Brain microvascular endothelial cell (primary cell): ENCODE data around the gene NCF4.

Experiments used
- DNase-seq: peaks from one replicate; pipeline ENCODE4 v3.0.0-alpha.2; 2020
- H3K27ac ChIP-seq: fragments of 250-450 bp; sonication (Bioruptor Pico); 2 replicates; pipeline ENCODE4 v1.5.1; 2020; ENCODE audit warnings: mild to moderate bottlenecking, moderate library complexity
- H3K27me3 ChIP-seq: fragments of 250-450 bp; sonication (Bioruptor Pico); replicated peaks from 2 replicates; pipeline ENCODE4 v1.5.1; 2020; ENCODE audit warnings: mild to moderate bottlenecking
- H3K36me3 ChIP-seq: fragments of 250-450 bp; sonication (Bioruptor Pico); replicated peaks from 2 replicates; pipeline ENCODE4 v1.5.1; 2020; ENCODE audit warnings: mild to moderate bottlenecking
- H3K4me3 ChIP-seq: 2 replicates; pipeline ENCODE4 v1.5.1; 2011; ENCODE audit warnings: low read depth, mild to moderate bottlenecking, control low read depth, low read length, moderate library complexity
- in situ Hi-C: cut with HindIII; loops from 2 replicates; pipeline ENCODE4 v1.10.0; 2017; ENCODE audit warnings: low sequenced_read_pairs, low pct_ligation_motif_present
- TF ChIP-seq, protein P1 (sequence below): IDR thresholded peaks from 2 replicates; pipeline ENCODE4 v1.5.1; 2011; ENCODE audit warnings: low read depth, mild to moderate bottlenecking, moderate library complexity, low read length, control low read depth, inconsistent platforms; ENCODE audit errors: missing control alignments

Gene NCF4

DNA sequence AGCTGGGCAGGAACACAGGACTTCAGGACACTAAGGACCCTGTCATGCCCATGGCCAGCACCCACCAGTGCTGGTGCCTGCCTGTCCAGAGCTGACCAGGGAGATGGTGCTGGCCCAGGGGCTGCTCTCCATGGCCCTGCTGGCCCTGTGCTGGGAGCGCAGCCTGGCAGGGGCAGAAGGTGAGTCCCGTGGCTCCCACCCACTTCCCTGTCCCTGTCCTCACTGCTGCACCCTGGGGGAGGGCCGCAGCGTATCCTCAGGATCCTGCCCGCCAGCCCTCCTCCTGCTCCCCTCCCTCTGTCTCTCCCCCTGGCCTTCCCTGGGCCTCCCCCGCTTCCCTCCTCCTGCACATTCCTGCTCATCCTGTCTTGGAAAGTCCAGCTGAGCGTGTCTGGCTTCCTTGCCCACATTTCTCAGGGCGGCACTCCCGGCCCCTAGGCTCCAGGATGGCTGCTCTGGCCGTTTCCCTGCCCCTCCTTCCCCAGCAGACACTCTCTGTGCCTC, 61.4 kb downstream of the NCF4 start:
- H3K36me3 ChIP-seq: no peaks in the 10 kb centered on the region
- in situ Hi-C loops: no loop called here
- no peak overlapping the region for H3K4me3 ChIP-seq
- peaks cover 2% of the 10 kb centered on the region for H3K27me3 ChIP-seq
- H3K27ac ChIP-seq: no peak overlapping the region
- TF ChIP-seq, protein P1, sequence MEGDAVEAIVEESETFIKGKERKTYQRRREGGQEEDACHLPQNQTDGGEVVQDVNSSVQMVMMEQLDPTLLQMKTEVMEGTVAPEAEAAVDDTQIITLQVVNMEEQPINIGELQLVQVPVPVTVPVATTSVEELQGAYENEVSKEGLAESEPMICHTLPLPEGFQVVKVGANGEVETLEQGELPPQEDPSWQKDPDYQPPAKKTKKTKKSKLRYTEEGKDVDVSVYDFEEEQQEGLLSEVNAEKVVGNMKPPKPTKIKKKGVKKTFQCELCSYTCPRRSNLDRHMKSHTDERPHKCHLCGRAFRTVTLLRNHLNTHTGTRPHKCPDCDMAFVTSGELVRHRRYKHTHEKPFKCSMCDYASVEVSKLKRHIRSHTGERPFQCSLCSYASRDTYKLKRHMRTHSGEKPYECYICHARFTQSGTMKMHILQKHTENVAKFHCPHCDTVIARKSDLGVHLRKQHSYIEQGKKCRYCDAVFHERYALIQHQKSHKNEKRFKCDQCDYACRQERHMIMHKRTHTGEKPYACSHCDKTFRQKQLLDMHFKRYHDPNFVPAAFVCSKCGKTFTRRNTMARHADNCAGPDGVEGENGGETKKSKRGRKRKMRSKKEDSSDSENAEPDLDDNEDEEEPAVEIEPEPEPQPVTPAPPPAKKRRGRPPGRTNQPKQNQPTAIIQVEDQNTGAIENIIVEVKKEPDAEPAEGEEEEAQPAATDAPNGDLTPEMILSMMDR: no peak
- no peak for DNase-seq

DNA sequence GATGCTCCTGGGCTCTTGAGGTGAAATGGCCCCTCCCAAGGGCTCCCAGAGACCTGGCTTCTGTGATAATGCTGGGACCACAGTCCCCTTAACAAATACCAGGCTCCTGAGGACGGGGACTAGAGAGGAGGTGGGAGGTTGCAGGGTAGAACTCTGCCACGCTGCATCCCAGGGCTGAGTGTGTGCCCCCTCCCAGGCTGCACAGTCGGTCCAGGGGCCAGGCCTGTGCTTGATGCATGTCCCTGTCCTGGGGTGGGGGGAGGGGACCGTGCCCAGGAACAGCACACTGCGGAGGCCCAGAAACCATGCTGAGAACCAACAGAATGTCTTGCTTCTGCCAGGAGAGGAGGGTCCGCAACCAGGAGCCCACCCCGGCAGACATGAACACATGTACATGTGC, 61.9 kb downstream of the NCF4 start:
- TF ChIP-seq, protein P1: no peak
- DNase-seq: no peak
- Histone ChIP-seq H3K27ac (no peak overlapping the region), H3K36me3 (no peaks in the 10 kb centered on the region), H3K4me3 (no peak overlapping the region), H3K27me3 (peaks cover 2% of the 10 kb centered on the region)
- in situ Hi-C loops: no loop called here

DNA sequence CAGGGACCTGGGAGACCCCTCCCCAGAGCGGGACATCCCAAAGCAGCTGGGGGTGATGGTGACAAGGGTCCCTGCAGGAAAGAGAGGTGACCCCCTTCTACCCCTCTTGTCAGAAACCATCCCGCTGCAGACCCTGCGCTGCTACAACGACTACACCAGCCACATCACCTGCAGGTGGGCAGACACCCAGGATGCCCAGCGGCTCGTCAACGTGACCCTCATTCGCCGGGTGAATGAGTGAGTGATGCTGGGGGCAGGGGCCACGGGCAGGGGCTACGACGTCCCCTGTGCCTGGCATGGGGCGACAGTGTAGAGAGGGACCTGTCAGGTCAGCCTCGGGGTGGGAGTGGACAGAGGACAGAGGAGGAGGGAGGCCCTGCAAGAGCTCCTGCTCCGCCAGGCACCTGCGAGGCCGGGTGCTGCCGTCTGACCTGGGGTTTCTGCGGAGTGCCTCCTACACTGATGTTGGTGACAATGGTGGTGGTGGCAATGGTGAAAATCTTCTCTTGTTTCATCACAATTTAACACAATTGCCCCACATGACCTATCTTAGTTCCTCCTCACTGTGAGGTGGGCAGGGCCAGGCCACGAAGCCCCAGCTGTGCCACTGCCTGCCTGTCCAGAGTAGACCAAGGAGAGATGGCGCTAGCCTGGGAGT, 62.5 kb downstream of the NCF4 start:
- in situ Hi-C loops: no loop called here
- Histone ChIP-seq H3K27me3 (peaks cover 4% of the 10 kb centered on the region), H3K36me3 (no peaks in the 10 kb centered on the region), H3K27ac (no peak overlapping the region), H3K4me3 (no peak overlapping the region)
- TF ChIP-seq, protein P1: no peak
- DNase-seq: no peak

DNA sequence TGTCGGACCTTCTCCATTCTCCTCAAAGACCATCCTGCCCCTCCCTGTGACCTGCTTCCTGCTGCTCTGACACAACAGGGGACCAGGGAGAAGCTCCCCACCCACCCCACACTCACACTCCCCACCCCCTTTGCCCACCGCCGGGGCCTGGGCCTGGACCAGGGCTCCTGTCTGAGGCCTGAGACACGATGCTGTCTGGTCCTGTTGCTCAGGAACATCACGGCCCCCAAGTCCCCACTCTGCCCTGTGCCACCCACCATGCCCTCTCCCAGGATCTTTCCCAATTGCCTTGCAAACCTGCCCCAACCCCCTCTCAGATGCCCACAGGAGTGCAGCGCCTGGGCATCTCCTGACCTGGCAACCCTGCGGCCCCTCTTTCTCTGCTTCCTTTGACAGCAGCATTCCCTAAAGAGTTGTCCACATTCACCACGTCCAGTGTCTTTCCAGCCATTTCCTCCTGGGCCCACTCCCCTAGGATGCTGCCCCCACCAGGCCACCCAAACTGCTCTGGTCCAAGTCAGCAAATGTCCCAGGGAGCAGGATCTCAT, 63.4 kb downstream of the NCF4 start:
- in situ Hi-C loops: no loop called here
- peaks cover 4% of the 10 kb centered on the region for H3K27me3 ChIP-seq

DNA sequence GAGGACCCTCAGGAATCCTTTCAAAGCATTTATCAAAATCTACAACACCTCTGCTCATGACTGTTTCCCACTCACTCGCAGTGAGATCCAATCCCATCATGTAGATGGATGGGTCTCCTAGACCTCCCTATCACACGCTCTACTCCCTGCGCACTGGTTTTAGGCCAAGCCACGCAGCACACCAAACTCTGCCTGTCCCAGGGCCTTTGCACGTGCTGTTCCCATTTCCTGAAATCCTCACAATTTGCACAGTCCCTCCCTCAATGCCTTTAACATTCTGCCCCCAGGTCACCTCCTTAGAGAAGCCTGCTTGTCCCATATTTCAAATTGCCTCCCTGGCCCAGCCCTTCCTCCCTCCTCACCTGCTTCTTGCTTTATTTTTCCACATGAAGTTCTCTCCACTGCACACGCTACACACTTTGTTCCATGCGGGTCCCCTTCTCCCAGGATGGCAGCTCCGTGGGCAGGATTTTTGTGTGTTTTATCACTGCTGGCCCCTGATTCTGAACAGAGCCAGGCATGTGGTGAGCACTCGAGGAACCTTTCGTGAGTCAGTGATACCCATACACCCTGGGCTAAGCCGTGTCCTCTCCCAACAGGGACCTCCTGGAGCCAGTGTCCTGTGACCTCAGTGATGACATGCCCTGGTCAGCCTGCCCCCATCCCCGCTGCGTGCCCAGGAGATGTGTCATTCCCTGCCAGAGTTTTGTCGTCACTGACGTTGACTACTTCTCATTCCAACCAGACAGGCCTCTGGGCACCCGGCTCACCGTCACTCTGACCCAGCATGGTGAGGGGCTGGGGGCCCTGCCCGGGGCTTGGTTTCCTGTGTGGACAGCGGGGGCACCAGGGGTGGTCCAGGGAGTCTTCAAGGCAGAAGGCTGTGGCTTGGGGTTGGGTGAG, 64.8 kb downstream of the NCF4 start:
- H3K27ac ChIP-seq: no peak overlapping the region
- no peaks in the 10 kb centered on the region for H3K36me3 ChIP-seq
- H3K4me3 ChIP-seq: no peak overlapping the region
- in situ Hi-C loops: no loop called here
- TF ChIP-seq, protein P1: no peak
- peaks cover 6% of the 10 kb centered on the region for H3K27me3 ChIP-seq
- no peak for DNase-seq

More for the DNA sequence above, 63.4 kb downstream of the NCF4 start:
- Histone ChIP-seq H3K36me3 (no peaks in the 10 kb centered on the region), H3K4me3 (no peak overlapping the region), H3K27ac (no peak overlapping the region)
- TF ChIP-seq, protein P1: no peak
- no peak for DNase-seq
